ENCODE results near the gene CACNA2D1. TPM values are rescaled to one million over a fixed set of nuclear protein-coding genes. Genes with fewer than 3 reads are reported as not detected.

Gene CACNA2D1
- total and polyA plus RNA-seq, 2 donors (not counting 1 experiment from before 2014, with no cell fraction given), result 31.7 to 64.4 TPM

- TF ChIP-seq, protein P1, sequence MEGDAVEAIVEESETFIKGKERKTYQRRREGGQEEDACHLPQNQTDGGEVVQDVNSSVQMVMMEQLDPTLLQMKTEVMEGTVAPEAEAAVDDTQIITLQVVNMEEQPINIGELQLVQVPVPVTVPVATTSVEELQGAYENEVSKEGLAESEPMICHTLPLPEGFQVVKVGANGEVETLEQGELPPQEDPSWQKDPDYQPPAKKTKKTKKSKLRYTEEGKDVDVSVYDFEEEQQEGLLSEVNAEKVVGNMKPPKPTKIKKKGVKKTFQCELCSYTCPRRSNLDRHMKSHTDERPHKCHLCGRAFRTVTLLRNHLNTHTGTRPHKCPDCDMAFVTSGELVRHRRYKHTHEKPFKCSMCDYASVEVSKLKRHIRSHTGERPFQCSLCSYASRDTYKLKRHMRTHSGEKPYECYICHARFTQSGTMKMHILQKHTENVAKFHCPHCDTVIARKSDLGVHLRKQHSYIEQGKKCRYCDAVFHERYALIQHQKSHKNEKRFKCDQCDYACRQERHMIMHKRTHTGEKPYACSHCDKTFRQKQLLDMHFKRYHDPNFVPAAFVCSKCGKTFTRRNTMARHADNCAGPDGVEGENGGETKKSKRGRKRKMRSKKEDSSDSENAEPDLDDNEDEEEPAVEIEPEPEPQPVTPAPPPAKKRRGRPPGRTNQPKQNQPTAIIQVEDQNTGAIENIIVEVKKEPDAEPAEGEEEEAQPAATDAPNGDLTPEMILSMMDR (conservative IDR thresholded peaks at IDR 0.05 in 1 of 2, IDR thresholded peaks at IDR 0.05 in 1 of 2; ENCODE audit: low read depth in 1 of 2, low read length in 2 of 2), result no peak
- TF ChIP-seq EZH2 (IDR thresholded peaks at IDR 0.05; ENCODE audit: low read length, missing control alignments), result no peak
- DNase-seq (ENCODE audit: low read depth in 2 of 2), result peak in 1 of 2 donors; percentile 52
- Histone ChIP-seq H3K4me3 (replicated peaks in 1 of 4; ENCODE audit: control extremely low read depth in 1 of 4, insufficient read depth in 1 of 4, low read depth in 3 of 4, low read length in 4 of 4) (no peak overlapping the region), H3K79me2 (ENCODE audit: control insufficient read depth, insufficient read depth, low read length) (no peaks in the 10 kb centered on the region), H3K4me2 (ENCODE audit: extremely low read depth, insufficient read depth, low read length) (no peak overlapping the region), H3K36me3 (ENCODE audit: control insufficient read depth, insufficient read depth, low read length) (no peaks in the 10 kb centered on the region), H3K9ac (ENCODE audit: insufficient read depth, low read length) (no peak overlapping the region), H3K27me3 (ENCODE audit: control insufficient read depth, insufficient read depth, low read length) (no peaks in the 10 kb centered on the region), H3K27ac (ENCODE audit: insufficient read depth, low read length) (no peak overlapping the region), H4K20me1 (ENCODE audit: control insufficient read depth, extremely low read depth, insufficient read depth, low read length) (no peaks in the 10 kb centered on the region), H3K9me3 (ENCODE audit: control insufficient read depth, insufficient read depth, low read depth, low read length) (no peaks in the 10 kb centered on the region), H3K4me1 (ENCODE audit: control insufficient read depth, extremely low read depth, insufficient read depth, low read length) (no peaks in the 10 kb centered on the region), H2AFZ (ENCODE audit: low read length) (no peak overlapping the region)
Observed at GRCh38 chr7:82468435-82468834, 24.9 kb upstream of the CACNA2D1 start.

GRCh38 chr7:82467020-82467419 is 23.4 kb upstream of the CACNA2D1 start:
- Histone ChIP-seq H2AFZ (ENCODE audit: low read length) (no peak overlapping the region), H3K9me3 (ENCODE audit: control insufficient read depth, insufficient read depth, low read depth, low read length) (no peaks in the 10 kb centered on the region), H3K79me2 (ENCODE audit: control insufficient read depth, insufficient read depth, low read length) (no peaks in the 10 kb centered on the region), H3K4me3 (replicated peaks in 1 of 4; ENCODE audit: control extremely low read depth in 1 of 4, insufficient read depth in 1 of 4, low read depth in 3 of 4, low read length in 4 of 4) (no peak overlapping the region), H4K20me1 (ENCODE audit: control insufficient read depth, extremely low read depth, insufficient read depth, low read length) (no peaks in the 10 kb centered on the region), H3K27me3 (ENCODE audit: control insufficient read depth, insufficient read depth, low read length) (no peaks in the 10 kb centered on the region), H3K27ac (ENCODE audit: insufficient read depth, low read length) (no peak overlapping the region), H3K4me1 (ENCODE audit: control insufficient read depth, extremely low read depth, insufficient read depth, low read length) (no peaks in the 10 kb centered on the region), H3K4me2 (ENCODE audit: extremely low read depth, insufficient read depth, low read length) (no peak overlapping the region), H3K36me3 (ENCODE audit: control insufficient read depth, insufficient read depth, low read length) (no peaks in the 10 kb centered on the region), H3K9ac (ENCODE audit: insufficient read depth, low read length) (no peak overlapping the region)
- no peak for DNase-seq (ENCODE audit: low read depth in 2 of 2)
- TF ChIP-seq, protein P1 (conservative IDR thresholded peaks at IDR 0.05 in 1 of 2, IDR thresholded peaks at IDR 0.05 in 1 of 2; ENCODE audit: low read depth in 1 of 2, low read length in 2 of 2), result no peak
- no peak for TF ChIP-seq EZH2 (IDR thresholded peaks at IDR 0.05; ENCODE audit: low read length, missing control alignments)

DNA sequence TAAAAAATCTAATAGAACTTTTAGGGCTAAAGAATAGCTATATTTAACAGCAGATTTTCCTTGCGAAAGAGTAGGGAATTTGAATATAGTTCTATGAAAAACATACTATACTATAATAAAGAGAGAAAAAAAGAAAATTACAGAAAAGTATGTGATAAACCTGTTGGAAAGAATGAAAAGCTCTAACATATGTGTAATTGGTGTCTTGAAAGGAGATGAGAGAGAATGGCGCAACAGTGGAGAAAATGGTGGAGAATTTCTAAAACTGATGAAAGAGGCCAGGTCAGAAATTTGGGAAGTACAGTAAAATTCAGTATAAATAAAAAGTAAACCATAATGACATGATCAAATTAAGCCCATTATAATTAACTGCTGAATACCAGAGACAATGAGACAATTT is 20.8 kb upstream of the CACNA2D1 start:
- H3K27ac ChIP-seq (ENCODE audit: insufficient read depth, low read length), result no peak overlapping the region
- no peaks in the 10 kb centered on the region for H3K9me3 ChIP-seq (ENCODE audit: control insufficient read depth, insufficient read depth, low read depth, low read length)
- no peaks in the 10 kb centered on the region for H3K79me2 ChIP-seq (ENCODE audit: control insufficient read depth, insufficient read depth, low read length)
- H3K4me3 ChIP-seq (replicated peaks in 1 of 4; ENCODE audit: control extremely low read depth in 1 of 4, insufficient read depth in 1 of 4, low read depth in 3 of 4, low read length in 4 of 4), result no peak overlapping the region
- H4K20me1 ChIP-seq (ENCODE audit: control insufficient read depth, extremely low read depth, insufficient read depth, low read length), result no peaks in the 10 kb centered on the region
- no peaks in the 10 kb centered on the region for H3K4me1 ChIP-seq (ENCODE audit: control insufficient read depth, extremely low read depth, insufficient read depth, low read length)
- DNase-seq (ENCODE audit: low read depth in 2 of 2), result no peak
- H2AFZ ChIP-seq (ENCODE audit: low read length), result no peak overlapping the region
- H3K36me3 ChIP-seq (ENCODE audit: control insufficient read depth, insufficient read depth, low read length), result no peaks in the 10 kb centered on the region
- no peak overlapping the region for H3K9ac ChIP-seq (ENCODE audit: insufficient read depth, low read length)
- no peaks in the 10 kb centered on the region for H3K27me3 ChIP-seq (ENCODE audit: control insufficient read depth, insufficient read depth, low read length)
- TF ChIP-seq, protein P1 (conservative IDR thresholded peaks at IDR 0.05 in 1 of 2, IDR thresholded peaks at IDR 0.05 in 1 of 2; ENCODE audit: low read depth in 1 of 2, low read length in 2 of 2), result no peak
- no peak overlapping the region for H3K4me2 ChIP-seq (ENCODE audit: extremely low read depth, insufficient read depth, low read length)

All from fibroblast of lung (primary cell).